Suprapubic skin (tissue), 4 donors: Measurements from ENCODE around the gene GCNT2. TPM values are rescaled to one million over a fixed set of nuclear protein-coding genes. Genes with fewer than 3 reads are reported as not detected.
"Not testable (repeated sequence)": the region's sequence is repeated elsewhere in the genome, so short reads cannot be mapped to it uniquely, and the experiment has no call there.

Experiments
- DNase-seq, 2 donors: peaks; one replicate each; pipeline ENCODE4 v3.0.0-alpha.2; 2019; ENCODE audit warnings: low spot score in 2 of 2
- H3K27ac ChIP-seq: fragments of 200-600 bp; sonication (generic); one replicate; pipeline ENCODE4 v1.5.1; 2019
- H3K27me3 ChIP-seq: fragments of 200-600 bp; sonication (generic); one replicate; pipeline ENCODE4 v1.5.1; 2019
- H3K36me3 ChIP-seq: fragments of 200-600 bp; sonication (generic); one replicate; pipeline ENCODE4 v1.5.1; 2019
- H3K4me1 ChIP-seq: fragments of 200-600 bp; sonication (generic); one replicate; pipeline ENCODE4 v1.5.1; 2019
- H3K4me3 ChIP-seq: fragments of 200-600 bp; sonication (generic); one replicate; pipeline ENCODE4 v1.5.1; 2019; ENCODE audit warnings: mild to moderate bottlenecking
- H3K9me3 ChIP-seq: fragments of 200-600 bp; sonication (generic); one replicate; pipeline ENCODE4 v1.5.1; 2019
- CTCF ChIP-seq, 2 donors: fragments of 200-600 bp in 1 of 2; fragments of 450-650 bp in 1 of 2; sonication (generic) in 1 of 2; IDR thresholded peaks; one replicate each; pipeline ENCODE4 v1.5.1; 2016 to 2019; ENCODE audit warnings: antibody characterized with exemption in 2 of 2, mild to moderate bottlenecking in 1 of 2, moderate library complexity in 1 of 2
- EP300 ChIP-seq: sonication (generic); formaldehyde crosslinking; IDR thresholded peaks from one replicate; pipeline ENCODE4 v1.6.1; 2017; ENCODE audit warnings: antibody characterized with exemption
- POLR2A ChIP-seq, 2 donors: fragments of 450-650 bp; IDR thresholded peaks; one replicate each; pipeline ENCODE4 v1.6.1; 2017; ENCODE audit warnings: antibody characterized with exemption in 2 of 2, mild to moderate bottlenecking in 2 of 2, moderate library complexity in 2 of 2
- POLR2AphosphoS5 ChIP-seq, 3 donors: sonication (generic); formaldehyde crosslinking; IDR thresholded peaks; one replicate each; pipeline ENCODE4 v1.6.1; 2017; ENCODE audit warnings: antibody characterized with exemption in 3 of 3
- WGBS: methylation state at CpG from one replicate; pipeline ENCODE4 v1.1.5; 2018; 5-methylcytosine and 5-hydroxymethylcytosine counted together
- total RNA-seq, 4 donors: library from RNA; depleted of rRNA; stranded (reverse); fragments of >200 nt; gene quantifications; one replicate each; pipeline ENCODE4 v1.1.0, GENCODE V29; 2016

The GCNT2 gene
- total RNA-seq, 4 donors from 2014 or later: 8.0 to 37.4 (median 14.4) TPM

GRCh38 chr6:10487668-10488327 is 33.4 kb upstream of the GCNT2 start:
- no peak overlapping the region for H3K27ac ChIP-seq
- WGBS: 67% methylated on average over 15 of the region's 44 CpGs
- H3K27me3 ChIP-seq: peaks cover 3% of the 10 kb centered on the region

DNA sequence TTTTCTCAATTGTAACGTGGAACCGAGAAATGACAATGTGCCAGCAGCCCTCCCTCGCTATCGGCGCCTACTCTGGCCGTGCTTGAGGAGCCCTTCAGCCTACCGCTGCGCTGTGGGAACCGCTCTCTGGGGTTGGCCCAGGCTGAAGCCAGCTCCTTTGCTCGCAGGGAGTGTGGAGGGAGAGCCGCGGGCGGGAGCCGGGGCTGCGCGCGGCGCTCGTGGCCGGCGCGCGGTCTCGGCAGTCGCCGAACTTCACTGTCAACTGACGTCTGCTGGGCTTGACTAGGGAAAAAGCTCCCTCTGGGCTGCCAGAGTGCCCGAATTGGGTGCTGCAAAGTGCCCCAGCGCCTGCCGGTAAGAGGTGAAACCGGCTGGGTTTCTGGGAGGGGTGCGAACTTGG is 29.7 kb upstream of the GCNT2 start:
- no peak for DNase-seq
- WGBS: 95% methylated on average over 25 of the region's 32 CpGs
- Histone ChIP-seq H3K27me3 (peaks cover 3% of the 10 kb centered on the region), H3K4me1 (no peaks in the 10 kb centered on the region), H3K9me3 (no peaks in the 10 kb centered on the region), H3K4me3 (no peak overlapping the region), H3K36me3 (no peaks in the 10 kb centered on the region), H3K27ac (no peak overlapping the region)
- no peak for TF ChIP-seq POLR2AphosphoS5 (IDR thresholded peaks at IDR 0.05)
- no peak for TF ChIP-seq CTCF (IDR thresholded peaks at IDR 0.05)
- no peak for TF ChIP-seq EP300
- no peak for TF ChIP-seq POLR2A (IDR thresholded peaks at IDR 0.05)

More at GRCh38 chr6:10487668-10488327, 33.4 kb upstream of the GCNT2 start:
- Histone ChIP-seq H3K36me3 (no peaks in the 10 kb centered on the region), H3K4me1 (no peaks in the 10 kb centered on the region), H3K4me3 (no peak overlapping the region), H3K9me3 (no peaks in the 10 kb centered on the region)
- no peak for DNase-seq
- TF ChIP-seq EP300: no peak
- no peak for TF ChIP-seq CTCF (IDR thresholded peaks at IDR 0.05)
- no peak for TF ChIP-seq POLR2A (IDR thresholded peaks at IDR 0.05)
- TF ChIP-seq POLR2AphosphoS5 (IDR thresholded peaks at IDR 0.05): no peak

DNA sequence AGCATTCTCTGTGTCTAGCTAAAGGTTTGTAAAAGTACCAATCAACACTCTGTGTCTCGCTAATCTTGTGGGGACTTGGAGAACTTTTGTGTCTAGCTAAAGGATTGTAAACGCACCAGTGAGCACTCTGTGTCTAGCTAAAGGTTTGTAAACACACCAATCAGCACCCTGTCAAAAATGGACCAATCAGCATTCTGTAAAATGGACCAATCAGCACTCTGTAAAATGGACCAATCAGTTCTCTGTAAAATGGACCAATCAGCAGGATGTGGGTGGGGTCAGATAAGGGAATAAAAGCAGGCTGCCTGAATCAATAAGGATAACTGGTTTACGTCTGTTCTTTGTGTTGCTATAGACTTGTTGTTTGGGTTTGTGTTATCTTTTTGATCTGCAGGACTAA is 29.2 kb upstream of the GCNT2 start:
- H3K27ac ChIP-seq, H3K36me3 ChIP-seq, H3K4me1 ChIP-seq, DNase-seq, H3K27me3 ChIP-seq, H3K4me3 ChIP-seq, H3K9me3 ChIP-seq: not testable (repeated sequence)
- 90% methylated on average over 3 of the region's 3 CpGs for WGBS

- Histone ChIP-seq H3K9me3 (no peaks in the 10 kb centered on the region), H3K27me3 (peaks cover 9% of the 10 kb centered on the region), H3K27ac (no peak overlapping the region), H3K4me3 (no peak overlapping the region), H3K36me3 (no peaks in the 10 kb centered on the region), H3K4me1 (no peaks in the 10 kb centered on the region)
- no peak for DNase-seq
- TF ChIP-seq CTCF (IDR thresholded peaks at IDR 0.05) (no peak), POLR2A (IDR thresholded peaks at IDR 0.05) (no peak), EP300 (no peak), POLR2AphosphoS5 (IDR thresholded peaks at IDR 0.05) (no peak)
- 83% methylated on average over 14 of the region's 14 CpGs for WGBS
Observed at GRCh38 chr6:10495029-10495428, 26.1 kb upstream of the GCNT2 start.

DNA sequence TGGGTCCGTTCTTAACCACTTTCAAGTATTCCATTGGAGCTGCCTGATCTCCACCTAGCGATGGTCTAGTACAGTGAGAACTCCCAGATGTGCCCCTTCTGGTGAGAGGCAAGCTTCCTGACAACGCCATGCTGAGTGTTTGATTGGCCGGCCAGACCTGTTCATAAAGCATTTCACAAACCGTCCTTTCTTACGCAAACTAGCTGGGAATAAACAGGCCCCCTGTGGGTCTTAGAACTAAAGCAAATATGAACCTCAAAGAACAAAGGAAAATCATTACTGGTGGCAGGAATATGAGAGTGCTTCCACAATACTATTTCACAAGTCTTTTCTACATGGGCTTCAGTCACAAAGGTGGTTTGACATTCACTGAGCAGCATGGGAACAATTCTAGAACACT is 15.6 kb upstream of the GCNT2 start:
- Histone ChIP-seq H3K4me3 (no peak overlapping the region), H3K36me3 (no peaks in the 10 kb centered on the region), H3K27me3 (peaks cover 5% of the 10 kb centered on the region), H3K4me1 (no peaks in the 10 kb centered on the region), H3K27ac (no peak overlapping the region), H3K9me3 (no peaks in the 10 kb centered on the region)
- no peak for DNase-seq
- WGBS: 65% methylated on average over 6 of the region's 6 CpGs
- TF ChIP-seq EP300 (no peak), CTCF (IDR thresholded peaks at IDR 0.05) (no peak), POLR2A (IDR thresholded peaks at IDR 0.05) (no peak), POLR2AphosphoS5 (IDR thresholded peaks at IDR 0.05) (no peak)

DNA sequence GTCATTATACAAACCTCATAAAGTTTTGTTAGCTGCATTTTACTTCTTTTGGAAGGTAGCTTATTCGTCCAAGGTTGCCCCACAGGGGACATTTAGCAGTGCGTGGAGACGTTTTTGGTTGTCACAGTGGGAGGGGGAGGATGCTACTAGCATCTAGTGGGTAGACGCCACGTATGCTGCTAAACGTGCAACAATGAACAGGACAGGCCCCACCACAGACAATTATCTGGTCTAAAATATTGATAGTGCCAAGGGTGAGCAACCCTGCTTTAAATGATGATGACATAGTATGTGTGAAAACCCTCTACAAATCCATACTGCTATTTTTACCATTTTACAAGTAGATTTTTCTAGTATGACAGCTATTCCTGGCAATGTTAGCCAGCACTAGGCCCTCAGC is 13.9 kb upstream of the GCNT2 start:
- TF ChIP-seq POLR2AphosphoS5 (IDR thresholded peaks at IDR 0.05) (no peak), CTCF (IDR thresholded peaks at IDR 0.05) (no peak), EP300 (no peak), POLR2A (IDR thresholded peaks at IDR 0.05) (no peak)
- H3K4me3 ChIP-seq: no peak overlapping the region
- H3K36me3 ChIP-seq: no peaks in the 10 kb centered on the region
- no peak for DNase-seq
- H3K27me3 ChIP-seq: peaks cover 5% of the 10 kb centered on the region
- 73% methylated on average over 6 of the region's 6 CpGs for WGBS
- no peaks in the 10 kb centered on the region for H3K4me1 ChIP-seq
- no peaks in the 10 kb centered on the region for H3K9me3 ChIP-seq
- no peak overlapping the region for H3K27ac ChIP-seq
